Measurements from ENCODE around the gene YY1. TPM values are rescaled to one million over a fixed set of nuclear protein-coding genes. Genes with fewer than 3 reads are reported as not detected.

Gene YY1
- total RNA-seq, 3 donors from 2014 or later (not counting 1 experiment from before 2014, with no cell fraction given) = 77.9 to 92.6 (median 90.4) TPM

DNA sequence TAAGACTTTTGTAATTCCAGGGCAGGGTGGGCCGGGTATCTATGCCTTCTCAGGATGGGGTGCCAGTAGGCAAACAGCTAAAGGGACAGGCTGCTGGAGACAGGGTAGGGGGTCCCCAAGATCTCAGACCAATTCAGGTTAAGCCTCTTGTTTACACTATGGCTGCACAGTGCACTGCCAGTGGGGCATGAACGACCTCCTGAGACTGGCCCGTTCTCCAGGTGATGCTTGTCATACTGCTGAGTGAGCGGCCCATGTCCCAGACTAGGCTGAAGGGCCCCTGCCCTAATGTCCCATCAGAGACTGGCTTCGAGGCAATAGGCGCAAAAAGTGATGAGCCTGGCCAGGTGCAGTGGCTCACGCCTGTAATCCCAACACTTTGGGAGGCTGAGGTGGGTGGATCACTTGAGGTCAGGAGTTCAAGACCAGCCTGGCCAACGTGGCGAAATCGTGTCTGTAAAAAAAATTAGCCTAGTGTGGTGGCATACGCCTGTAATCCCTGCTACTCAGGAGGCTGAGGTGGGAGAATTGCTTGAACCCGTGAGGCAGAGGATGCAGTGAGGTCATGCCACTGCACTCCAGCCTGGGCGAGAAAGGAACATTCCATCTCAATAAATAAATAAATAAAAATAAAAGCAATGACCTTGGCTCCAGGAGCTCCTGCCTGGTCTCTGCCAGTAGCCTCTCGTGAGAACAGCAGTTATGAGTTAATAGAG lies 54.7 kb downstream of the YY1 start:
- Mint-ChIP-seq H3K27ac (no peak overlapping the region), H3K27me3 (ENCODE audit: low read depth in 2 of 2) (no peaks in the 10 kb centered on the region), H3K36me3 (no peaks in the 10 kb centered on the region), H3K9me3 (no peaks in the 10 kb centered on the region), H3K4me3 (no peak overlapping the region), H3K4me1 (peaks cover 5% of the 10 kb centered on the region in 2 donors)
- 86% methylated on average over 12 of the region's 14 CpGs for WGBS (ENCODE audit: insufficient coverage)
- ATAC-seq (no peak), DNase-seq (no peak)
- Histone ChIP-seq H3K4me1 (ENCODE audit: control insufficient read depth, insufficient read depth, low read length) (peaks cover 17% of the 10 kb centered on the region), H3K27me3 (ENCODE audit: control insufficient read depth, insufficient read depth, low read length) (no peaks in the 10 kb centered on the region), H3K36me3 (ENCODE audit: control insufficient read depth, insufficient read depth, low read length) (no peaks in the 10 kb centered on the region), H3K4me3 (ENCODE audit: low read length) (no peak overlapping the region), H3K9me3 (ENCODE audit: control insufficient read depth, insufficient read depth, low read length) (no peaks in the 10 kb centered on the region), H3K27ac (ENCODE audit: low read length) (no peak overlapping the region)
- intact Hi-C loops (cut with micrococcal nuclease) = no loop called here
- TF ChIP-seq, protein P1, sequence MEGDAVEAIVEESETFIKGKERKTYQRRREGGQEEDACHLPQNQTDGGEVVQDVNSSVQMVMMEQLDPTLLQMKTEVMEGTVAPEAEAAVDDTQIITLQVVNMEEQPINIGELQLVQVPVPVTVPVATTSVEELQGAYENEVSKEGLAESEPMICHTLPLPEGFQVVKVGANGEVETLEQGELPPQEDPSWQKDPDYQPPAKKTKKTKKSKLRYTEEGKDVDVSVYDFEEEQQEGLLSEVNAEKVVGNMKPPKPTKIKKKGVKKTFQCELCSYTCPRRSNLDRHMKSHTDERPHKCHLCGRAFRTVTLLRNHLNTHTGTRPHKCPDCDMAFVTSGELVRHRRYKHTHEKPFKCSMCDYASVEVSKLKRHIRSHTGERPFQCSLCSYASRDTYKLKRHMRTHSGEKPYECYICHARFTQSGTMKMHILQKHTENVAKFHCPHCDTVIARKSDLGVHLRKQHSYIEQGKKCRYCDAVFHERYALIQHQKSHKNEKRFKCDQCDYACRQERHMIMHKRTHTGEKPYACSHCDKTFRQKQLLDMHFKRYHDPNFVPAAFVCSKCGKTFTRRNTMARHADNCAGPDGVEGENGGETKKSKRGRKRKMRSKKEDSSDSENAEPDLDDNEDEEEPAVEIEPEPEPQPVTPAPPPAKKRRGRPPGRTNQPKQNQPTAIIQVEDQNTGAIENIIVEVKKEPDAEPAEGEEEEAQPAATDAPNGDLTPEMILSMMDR (IDR thresholded peaks at IDR 0.05) = no peak

DNA sequence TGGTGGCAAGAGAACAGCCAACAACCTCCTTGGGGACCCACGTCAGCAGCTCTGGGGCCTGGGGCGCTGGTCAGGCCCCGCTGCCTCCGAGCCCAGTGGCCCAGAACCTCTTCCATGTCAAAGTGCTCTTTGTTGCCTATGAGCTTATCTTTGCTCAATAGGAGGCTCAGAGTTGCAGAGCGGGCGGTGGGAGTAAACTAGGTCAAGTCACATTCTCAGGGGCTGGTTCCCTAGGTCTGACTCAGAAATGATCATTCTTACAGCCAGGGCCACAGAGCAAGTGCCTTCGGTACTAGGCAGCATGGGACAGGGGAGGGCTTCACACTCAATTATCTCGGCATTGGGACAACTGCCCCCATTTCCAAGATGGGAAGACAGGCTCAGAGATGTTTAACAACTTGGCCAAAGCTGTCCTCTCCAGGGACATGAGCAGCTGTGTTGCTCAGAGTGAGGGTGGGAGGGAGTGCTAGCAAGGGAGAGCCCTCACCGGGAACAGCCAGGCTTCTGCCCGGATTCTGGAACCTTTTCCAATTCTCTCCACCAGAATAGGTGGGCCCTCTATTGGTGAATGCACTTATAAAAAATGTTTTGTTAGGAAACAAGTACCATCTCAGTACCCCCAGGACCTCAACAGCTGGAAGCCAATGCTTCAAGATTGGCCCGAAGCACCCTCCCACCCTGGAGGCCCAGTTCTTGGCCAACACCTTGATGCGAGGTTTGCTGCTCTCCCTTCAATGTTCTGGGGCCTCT lies 55.4 kb downstream of the YY1 start:
- Histone ChIP-seq H3K36me3 (ENCODE audit: control insufficient read depth, insufficient read depth, low read length) (no peaks in the 10 kb centered on the region), H3K4me3 (ENCODE audit: low read length) (no peak overlapping the region), H3K27me3 (ENCODE audit: control insufficient read depth, insufficient read depth, low read length) (no peaks in the 10 kb centered on the region), H3K27ac (ENCODE audit: low read length) (no peak overlapping the region), H3K9me3 (ENCODE audit: control insufficient read depth, insufficient read depth, low read length) (no peaks in the 10 kb centered on the region), H3K4me1 (ENCODE audit: control insufficient read depth, insufficient read depth, low read length) (peaks cover 17% of the 10 kb centered on the region)
- no peaks in the 10 kb centered on the region for H3K36me3 Mint-ChIP-seq
- TF ChIP-seq, protein P1 (IDR thresholded peaks at IDR 0.05) = no peak
- intact Hi-C loops (cut with micrococcal nuclease) = no loop called here
- 86% methylated on average over 12 of the region's 12 CpGs for WGBS (ENCODE audit: insufficient coverage)
- DNase-seq = no peak
- H3K4me1 Mint-ChIP-seq = peaks cover 5% of the 10 kb centered on the region in 2 donors
- no peaks in the 10 kb centered on the region for H3K9me3 Mint-ChIP-seq
- no peak overlapping the region for H3K27ac Mint-ChIP-seq
- H3K4me3 Mint-ChIP-seq = no peak overlapping the region
- ATAC-seq = no peak
- H3K27me3 Mint-ChIP-seq (ENCODE audit: low read depth in 2 of 2) = no peaks in the 10 kb centered on the region

DNA sequence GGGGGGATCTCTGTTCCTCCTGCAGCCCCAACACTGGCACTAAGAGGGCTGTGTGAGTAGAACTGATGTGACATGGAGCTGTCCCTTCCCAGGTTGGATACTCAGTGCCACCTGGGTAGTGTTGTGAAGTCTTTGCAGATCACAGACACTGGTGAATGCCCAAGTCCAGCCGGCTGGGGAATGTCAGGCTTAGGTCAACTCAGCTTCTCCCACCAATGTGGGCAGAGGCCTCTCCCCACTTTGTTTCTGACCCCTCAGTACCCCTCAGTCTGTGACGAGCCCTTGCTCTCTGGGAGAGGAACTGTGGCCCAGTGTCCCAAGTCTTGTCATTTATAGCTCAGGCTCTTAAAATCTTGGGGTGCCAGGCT lies 56.0 kb downstream of the YY1 start:
- peaks cover 5% of the 10 kb centered on the region in 2 donors for H3K4me1 Mint-ChIP-seq
- no peak for ATAC-seq
- WGBS (ENCODE audit: insufficient coverage) = 84% methylated on average over 2 of the region's 2 CpGs

More for the DNA sequence above, 56.0 kb downstream of the YY1 start:
- intact Hi-C loops (cut with micrococcal nuclease) = no loop called here
- DNase-seq = no peak
- Histone ChIP-seq H3K4me3 (ENCODE audit: low read length) (no peak overlapping the region), H3K27ac (ENCODE audit: low read length) (no peak overlapping the region), H3K27me3 (ENCODE audit: control insufficient read depth, insufficient read depth, low read length) (no peaks in the 10 kb centered on the region), H3K36me3 (ENCODE audit: control insufficient read depth, insufficient read depth, low read length) (no peaks in the 10 kb centered on the region), H3K9me3 (ENCODE audit: control insufficient read depth, insufficient read depth, low read length) (no peaks in the 10 kb centered on the region), H3K4me1 (ENCODE audit: control insufficient read depth, insufficient read depth, low read length) (peaks cover 17% of the 10 kb centered on the region)
- Mint-ChIP-seq H3K4me3 (no peak overlapping the region), H3K9me3 (no peaks in the 10 kb centered on the region), H3K36me3 (no peaks in the 10 kb centered on the region), H3K27me3 (ENCODE audit: low read depth in 2 of 2) (no peaks in the 10 kb centered on the region), H3K27ac (no peak overlapping the region)
- TF ChIP-seq, protein P1 (IDR thresholded peaks at IDR 0.05) = no peak

Measured in natural killer cell (primary cell).